A673 (cell line): ENCODE measurements around the gene SGCB.

Experiments used
- EZH2 ChIP-seq: fragments of 200-600 bp; sonication (generic); IDR thresholded peaks from 2 replicates; pipeline ENCODE4 v1.6.1; 2017; ENCODE audit warnings: borderline replicate concordance, low read depth, mild to moderate bottlenecking, mixed read lengths, antibody characterized with exemption, low read length; ENCODE audit not compliant: poor library complexity, severe bottlenecking
- TF ChIP-seq, protein P1 (sequence below): fragments of 300-800, 200-600 bp; sonication (generic); conservative IDR thresholded peaks from 2 replicates; pipeline ENCODE4 v1.5.1; 2017; ENCODE audit warnings: low read depth, mild to moderate bottlenecking, antibody characterized with exemption, low read length, moderate library complexity, mixed read lengths

DNA sequence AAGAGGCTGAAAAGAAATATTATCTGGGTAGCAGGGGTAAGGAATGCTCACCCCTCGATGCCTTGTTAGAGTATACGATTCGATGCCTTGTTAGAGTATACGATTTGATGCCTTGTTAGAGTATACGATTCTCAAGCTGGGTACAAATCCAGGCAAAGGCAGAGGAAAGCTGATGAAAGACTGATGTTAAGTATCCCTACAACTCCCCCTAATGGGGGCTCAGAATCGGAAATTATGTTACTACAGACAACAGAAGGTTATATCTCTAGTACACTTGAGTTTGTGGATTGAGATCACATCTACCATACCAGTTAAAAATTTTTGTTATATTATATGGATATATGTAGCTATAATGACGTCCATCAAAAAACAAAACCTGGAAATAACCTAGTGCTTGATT lies 22.7 kb downstream of the SGCB start:
- TF ChIP-seq, protein P1, sequence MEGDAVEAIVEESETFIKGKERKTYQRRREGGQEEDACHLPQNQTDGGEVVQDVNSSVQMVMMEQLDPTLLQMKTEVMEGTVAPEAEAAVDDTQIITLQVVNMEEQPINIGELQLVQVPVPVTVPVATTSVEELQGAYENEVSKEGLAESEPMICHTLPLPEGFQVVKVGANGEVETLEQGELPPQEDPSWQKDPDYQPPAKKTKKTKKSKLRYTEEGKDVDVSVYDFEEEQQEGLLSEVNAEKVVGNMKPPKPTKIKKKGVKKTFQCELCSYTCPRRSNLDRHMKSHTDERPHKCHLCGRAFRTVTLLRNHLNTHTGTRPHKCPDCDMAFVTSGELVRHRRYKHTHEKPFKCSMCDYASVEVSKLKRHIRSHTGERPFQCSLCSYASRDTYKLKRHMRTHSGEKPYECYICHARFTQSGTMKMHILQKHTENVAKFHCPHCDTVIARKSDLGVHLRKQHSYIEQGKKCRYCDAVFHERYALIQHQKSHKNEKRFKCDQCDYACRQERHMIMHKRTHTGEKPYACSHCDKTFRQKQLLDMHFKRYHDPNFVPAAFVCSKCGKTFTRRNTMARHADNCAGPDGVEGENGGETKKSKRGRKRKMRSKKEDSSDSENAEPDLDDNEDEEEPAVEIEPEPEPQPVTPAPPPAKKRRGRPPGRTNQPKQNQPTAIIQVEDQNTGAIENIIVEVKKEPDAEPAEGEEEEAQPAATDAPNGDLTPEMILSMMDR: peak; percentile 28; the same call in 1 of the 2 replicates
- TF ChIP-seq EZH2: no peak
